HEK293 (cell line): ENCODE data around the gene TSPYL6.

Experiments used
- TF ChIP-seq, protein P1 (sequence below): fragments of 450-650 bp; formaldehyde crosslinking; IDR thresholded peaks from 2 replicates; pipeline ENCODE4 v1.5.1; 2016; ENCODE audit warnings: missing biosample characterization, missing genetic modification characterization
- TF ChIP-seq, protein P2 (sequence below): fragments of 450-650 bp; formaldehyde crosslinking; IDR thresholded peaks from 2 replicates; pipeline ENCODE4 v1.5.1; 2016; ENCODE audit warnings: missing biosample characterization, missing genetic modification characterization

- TF ChIP-seq, protein P1, sequence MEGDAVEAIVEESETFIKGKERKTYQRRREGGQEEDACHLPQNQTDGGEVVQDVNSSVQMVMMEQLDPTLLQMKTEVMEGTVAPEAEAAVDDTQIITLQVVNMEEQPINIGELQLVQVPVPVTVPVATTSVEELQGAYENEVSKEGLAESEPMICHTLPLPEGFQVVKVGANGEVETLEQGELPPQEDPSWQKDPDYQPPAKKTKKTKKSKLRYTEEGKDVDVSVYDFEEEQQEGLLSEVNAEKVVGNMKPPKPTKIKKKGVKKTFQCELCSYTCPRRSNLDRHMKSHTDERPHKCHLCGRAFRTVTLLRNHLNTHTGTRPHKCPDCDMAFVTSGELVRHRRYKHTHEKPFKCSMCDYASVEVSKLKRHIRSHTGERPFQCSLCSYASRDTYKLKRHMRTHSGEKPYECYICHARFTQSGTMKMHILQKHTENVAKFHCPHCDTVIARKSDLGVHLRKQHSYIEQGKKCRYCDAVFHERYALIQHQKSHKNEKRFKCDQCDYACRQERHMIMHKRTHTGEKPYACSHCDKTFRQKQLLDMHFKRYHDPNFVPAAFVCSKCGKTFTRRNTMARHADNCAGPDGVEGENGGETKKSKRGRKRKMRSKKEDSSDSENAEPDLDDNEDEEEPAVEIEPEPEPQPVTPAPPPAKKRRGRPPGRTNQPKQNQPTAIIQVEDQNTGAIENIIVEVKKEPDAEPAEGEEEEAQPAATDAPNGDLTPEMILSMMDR (tag by site-specific recombination), result no peak
- TF ChIP-seq, protein P2, sequence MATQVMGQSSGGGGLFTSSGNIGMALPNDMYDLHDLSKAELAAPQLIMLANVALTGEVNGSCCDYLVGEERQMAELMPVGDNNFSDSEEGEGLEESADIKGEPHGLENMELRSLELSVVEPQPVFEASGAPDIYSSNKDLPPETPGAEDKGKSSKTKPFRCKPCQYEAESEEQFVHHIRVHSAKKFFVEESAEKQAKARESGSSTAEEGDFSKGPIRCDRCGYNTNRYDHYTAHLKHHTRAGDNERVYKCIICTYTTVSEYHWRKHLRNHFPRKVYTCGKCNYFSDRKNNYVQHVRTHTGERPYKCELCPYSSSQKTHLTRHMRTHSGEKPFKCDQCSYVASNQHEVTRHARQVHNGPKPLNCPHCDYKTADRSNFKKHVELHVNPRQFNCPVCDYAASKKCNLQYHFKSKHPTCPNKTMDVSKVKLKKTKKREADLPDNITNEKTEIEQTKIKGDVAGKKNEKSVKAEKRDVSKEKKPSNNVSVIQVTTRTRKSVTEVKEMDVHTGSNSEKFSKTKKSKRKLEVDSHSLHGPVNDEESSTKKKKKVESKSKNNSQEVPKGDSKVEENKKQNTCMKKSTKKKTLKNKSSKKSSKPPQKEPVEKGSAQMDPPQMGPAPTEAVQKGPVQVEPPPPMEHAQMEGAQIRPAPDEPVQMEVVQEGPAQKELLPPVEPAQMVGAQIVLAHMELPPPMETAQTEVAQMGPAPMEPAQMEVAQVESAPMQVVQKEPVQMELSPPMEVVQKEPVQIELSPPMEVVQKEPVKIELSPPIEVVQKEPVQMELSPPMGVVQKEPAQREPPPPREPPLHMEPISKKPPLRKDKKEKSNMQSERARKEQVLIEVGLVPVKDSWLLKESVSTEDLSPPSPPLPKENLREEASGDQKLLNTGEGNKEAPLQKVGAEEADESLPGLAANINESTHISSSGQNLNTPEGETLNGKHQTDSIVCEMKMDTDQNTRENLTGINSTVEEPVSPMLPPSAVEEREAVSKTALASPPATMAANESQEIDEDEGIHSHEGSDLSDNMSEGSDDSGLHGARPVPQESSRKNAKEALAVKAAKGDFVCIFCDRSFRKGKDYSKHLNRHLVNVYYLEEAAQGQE (tag by site-specific recombination), result no peak
Observed at GRCh38 chr2:54254180-54254579, 1.8 kb downstream of the TSPYL6 start.
